NCI-H2171 treated with DMSO at 0.1 percent for 48 hours (cell line): Measurements from ENCODE around the gene ATP11A.

Experiments used
- DNase-seq: peaks from one replicate; lab custom pipeline; 2025; lab: John Stamatoyannopoulos, UW

Gene ATP11A

DNA sequence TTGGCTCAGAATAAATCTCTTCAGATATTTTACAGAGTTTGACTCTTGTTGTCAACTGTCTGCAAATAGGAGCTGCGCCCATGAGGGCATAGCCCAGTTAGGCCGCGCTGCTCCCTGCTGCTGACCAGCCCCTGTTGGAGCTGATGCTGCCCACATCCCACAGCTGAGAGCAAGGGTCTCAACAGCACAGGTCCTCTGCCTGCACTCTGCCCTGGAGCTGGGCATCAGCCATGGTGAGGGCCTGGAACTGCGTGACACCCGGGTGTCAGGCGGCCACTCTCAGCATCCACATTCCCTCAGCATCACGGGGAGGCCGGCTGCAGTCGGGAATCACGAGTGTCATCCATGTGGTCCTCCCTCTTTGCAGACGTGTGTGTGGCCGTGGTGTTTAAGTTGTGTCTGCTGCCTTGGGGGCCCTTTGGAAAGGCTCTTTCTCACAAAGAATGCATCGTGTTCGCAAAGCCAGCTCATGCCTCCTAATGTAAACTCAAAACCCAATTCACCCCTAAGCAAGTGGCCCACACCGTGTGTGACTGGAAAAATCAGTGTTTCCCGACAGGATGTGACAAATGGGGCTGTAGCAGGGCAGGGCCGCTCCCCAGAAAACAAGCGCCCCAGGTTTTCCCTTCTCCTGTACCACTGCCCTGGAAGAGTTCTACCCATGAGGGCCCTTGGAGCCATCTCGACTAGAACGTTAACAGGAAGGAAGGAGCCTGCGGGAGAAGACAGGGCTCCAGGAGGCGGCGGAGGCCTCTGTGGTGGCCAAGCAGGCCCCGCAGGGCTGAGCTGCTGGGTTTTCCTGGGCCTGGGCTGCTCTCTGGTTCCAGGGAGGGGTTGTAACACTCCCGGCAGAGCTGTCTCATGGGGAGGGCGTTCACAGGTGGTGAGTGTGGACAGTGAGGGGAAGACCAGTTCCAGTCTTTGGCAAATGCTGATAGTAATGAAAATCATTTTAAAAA, 20.3 kb downstream of the ATP11A start:
- DNase-seq = no peak

DNA sequence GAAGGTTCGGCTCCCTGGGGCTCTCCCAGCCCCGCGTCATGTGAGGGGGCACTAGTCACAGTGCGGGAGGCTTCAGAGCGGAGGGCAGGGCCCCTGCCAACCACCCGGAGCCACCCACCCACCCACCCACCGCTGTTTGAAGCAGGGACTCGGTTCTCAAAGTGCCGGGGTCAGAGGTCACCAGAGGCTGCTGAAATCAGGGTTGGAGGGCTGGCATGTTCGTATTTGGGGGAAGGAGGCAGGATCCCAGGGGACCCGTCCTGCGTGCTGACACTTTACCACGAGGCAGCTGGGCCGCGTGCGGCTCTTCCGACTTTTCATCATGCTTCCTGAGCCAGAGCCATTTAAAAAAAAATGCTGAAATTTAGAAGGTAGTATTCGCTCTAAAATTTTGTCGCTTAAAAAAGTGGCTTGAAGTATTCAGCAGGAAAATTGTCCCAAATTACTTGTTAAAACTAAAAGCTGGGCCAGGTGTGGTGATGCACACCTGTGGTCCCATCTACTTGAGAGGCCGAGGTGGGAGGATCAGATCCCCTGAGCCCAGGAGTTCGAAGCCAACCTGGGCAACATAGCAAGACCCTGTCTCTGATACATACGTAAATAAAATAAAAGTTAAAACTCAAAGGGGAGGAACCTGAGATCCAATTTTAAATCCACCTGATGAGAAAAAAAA, 21.2 kb downstream of the ATP11A start:
- no peak for DNase-seq

DNA sequence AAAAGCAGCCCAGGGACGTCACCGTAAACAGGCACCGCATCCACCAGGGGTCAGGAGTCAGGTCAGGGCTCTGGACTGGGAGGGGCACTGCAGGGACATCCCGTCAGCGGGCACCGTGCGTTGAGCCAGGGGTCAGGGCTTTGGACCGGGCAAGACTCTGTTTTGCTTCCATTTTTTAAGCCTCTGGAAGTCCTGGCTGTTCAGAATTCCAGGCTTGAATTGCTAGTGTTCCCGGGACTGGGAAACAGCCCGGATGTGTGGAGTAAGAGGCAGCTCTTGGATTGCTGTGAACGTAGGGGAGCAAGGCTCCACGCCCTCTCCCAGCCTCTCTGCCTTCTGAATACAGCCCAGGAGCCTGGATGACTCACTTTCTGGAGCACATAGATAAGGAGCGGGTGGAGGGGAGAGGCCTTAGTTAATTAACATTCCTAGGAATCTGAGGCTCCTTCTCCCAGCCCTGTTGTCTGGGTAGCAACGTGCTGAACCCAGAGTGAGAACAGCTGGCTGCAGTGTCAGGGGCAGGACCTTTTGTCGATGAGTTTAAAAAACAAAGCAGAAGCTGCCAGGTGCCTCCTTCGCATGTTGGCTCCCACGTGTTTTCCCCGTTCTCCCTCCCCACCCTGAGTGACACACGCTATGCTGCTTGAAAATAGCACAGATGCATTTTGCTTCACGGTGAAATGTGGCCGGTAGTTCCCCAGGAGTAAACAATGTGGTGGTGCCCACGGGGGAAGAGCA, 21.9 kb downstream of the ATP11A start:
- peak; percentile 92 for DNase-seq

DNA sequence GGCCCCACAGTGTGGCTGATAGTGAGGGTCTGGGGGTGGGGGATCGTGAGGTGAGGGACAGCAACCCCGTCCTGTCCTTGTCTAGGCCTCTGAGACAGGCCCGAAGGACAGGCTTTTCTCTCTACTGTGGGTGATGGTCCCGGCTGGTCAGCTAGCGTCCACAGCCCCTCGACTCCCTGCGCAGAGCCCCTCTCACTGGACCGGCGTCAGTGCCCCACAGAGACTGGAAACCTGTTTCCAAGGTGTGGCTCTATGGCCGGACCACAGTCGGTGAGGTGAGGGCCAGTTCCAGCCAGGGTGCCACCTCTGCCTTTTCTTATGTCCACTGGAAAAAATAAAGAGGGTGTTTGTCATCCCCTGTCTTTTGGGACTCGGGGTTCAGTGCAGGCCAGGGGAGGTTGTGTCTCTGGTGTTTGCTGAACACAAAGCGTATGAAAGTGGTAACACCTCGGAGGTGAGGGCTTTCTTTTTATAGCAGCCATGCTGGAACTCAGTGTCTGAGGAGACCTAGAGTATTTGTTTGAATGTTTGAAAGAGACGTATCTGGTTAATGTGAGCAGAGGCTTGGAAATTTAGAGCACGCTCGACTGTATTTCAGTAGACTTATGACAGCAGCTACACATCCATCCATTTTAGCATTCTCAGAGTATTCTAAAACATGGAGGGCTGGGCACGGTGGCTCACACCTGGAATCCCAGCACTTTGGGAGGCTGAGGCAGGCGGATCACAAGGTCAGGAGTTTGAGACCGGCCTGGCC, 22.8 kb downstream of the ATP11A start:
- no peak for DNase-seq

DNA sequence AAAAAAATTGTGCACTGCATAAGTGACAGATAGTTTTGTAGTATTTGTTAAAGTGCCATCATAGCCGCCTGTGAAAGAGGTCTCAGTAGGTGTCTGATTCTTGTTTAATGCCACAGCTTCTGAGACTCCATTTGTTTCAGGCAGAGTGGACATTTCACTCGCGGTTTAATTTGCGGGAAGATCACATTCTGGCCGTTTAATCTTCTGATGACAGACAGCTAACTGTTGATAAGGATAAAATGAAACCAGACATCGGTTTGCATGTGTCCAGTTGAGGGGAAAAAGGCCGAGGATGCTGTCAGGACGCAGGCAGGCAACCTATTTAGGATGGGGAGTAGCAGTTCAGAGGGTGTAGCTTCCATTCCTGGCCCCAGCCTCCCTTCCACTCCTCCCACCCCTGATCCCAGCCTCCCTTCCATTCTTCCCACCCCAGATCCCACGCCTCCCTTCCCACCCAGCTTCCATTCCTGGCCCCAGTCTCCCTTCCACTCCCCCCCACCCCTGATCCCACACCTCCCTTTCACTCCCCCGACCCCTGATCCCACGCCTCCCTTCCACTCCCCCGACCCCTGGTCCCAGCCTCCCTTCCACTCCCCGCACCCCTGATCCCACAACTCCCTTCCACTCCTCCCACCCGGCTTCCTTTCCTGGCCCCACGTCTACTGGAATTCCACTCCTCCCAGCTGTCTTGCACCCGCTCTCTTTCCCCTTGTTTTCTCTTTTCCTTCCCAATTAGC, 23.8 kb downstream of the ATP11A start:
- DNase-seq = no peak

DNA sequence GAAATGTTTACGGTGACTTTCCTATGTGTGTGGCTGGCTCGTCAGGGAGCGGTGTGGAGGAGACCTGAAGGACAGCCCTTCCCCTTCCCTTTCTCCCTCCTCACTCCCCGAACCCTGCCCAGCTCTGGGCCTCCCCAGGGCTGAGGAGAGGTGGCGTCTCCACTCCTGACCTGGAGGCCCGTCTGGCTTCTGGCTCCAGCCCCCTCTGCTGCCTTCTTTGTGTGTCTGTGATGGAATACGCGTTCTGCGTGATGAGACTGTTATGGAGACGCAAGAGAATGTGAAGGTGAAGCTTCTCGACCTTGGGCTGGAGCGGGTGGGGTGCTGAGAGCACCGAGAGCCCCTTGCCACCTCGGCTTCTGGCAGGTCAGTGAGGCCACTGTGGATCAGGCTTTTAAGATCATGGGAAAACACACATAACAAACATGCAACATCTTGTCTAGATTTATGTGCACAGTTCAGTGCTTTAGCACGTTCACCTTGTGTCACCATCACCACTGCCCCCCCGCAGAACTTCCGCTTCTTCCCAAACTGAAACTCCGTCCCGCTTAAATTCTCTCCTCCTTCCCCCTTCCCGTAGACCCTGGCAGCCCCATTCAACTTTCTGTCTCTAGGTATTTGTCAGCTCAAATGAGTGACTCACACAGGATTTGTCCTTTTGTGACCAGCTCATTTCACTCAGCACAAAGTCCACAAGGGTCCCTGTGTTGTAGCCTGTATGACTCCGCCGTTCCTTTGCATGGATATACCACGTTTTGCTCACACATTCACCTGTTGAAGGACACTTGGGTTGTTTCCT, 24.7 kb downstream of the ATP11A start:
- DNase-seq = no peak

DNA sequence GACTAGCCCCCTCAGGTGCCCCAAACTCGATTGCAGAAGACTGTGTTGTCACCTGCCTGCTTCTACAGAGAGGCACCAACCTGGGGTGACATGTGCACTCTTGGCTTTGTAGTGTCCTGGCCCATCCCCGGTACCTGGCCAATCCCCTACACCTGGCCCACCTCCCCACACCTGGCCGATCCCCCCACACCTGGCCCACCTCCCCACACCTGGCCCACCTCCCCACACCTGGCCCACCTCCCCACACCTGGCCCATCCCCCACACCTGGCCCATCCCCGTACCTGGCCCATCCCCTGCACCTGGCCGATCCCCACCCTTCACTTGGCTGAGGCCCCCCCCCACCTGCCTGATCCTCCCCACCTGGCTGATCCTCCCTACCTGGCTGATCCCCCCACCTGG, 25.4 kb downstream of the ATP11A start:
- no peak for DNase-seq

DNA sequence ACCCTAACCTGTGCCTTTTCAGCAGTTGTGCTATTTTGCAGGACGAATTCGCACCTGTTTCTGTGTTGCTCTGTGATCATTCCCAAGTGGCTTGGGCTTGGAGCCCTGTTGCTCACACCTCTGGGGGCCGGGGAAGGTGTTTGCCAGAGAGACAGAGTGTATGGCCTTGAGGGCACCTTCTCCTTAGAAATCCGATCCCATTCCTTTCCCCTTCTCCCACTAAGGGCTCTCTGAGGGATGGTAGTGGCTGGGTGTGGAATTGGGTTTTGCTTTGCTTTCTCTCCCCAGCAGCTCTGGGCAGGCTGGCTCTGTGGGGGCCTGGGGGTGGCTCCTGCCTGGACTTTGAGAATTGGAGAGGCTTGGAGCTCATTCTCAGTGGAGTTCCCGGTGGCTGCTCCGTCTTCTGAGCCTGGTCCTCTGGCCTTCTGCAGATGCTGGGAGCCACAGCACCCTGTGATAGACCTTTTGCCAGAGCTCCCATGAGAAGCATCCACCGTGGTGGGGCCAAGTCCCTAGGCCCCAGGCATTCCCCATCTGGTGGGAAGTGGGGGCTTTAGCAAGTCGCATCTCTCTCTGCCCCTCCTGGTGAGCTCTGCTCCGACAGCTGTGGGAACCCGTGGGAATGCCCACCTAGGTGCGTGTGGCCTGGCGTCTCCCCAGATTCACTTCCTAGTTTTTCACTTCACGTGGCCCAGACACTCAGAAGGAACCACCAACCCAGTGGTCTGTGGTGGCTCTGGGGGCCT, 26.1 kb downstream of the ATP11A start:
- peak; percentile 6 for DNase-seq

DNA sequence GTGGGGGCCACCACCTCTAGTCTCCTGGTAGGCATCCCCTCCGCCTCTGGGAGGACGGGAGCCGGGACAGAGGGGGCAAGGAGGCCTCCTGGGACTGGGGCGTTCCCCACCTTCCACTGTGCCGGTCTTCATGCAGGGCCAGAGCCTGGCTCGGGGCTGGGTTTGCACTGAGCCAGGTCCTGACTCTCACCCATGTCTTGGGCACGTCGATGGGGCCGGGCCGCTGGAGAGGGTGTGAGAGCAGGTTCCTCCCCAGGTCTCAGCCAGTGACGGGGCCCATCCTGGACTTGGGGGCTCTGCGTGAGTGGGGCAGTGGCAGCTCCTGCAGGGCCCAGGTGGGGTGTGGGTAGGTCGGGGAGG, 26.6 kb downstream of the ATP11A start:
- no peak for DNase-seq

DNA sequence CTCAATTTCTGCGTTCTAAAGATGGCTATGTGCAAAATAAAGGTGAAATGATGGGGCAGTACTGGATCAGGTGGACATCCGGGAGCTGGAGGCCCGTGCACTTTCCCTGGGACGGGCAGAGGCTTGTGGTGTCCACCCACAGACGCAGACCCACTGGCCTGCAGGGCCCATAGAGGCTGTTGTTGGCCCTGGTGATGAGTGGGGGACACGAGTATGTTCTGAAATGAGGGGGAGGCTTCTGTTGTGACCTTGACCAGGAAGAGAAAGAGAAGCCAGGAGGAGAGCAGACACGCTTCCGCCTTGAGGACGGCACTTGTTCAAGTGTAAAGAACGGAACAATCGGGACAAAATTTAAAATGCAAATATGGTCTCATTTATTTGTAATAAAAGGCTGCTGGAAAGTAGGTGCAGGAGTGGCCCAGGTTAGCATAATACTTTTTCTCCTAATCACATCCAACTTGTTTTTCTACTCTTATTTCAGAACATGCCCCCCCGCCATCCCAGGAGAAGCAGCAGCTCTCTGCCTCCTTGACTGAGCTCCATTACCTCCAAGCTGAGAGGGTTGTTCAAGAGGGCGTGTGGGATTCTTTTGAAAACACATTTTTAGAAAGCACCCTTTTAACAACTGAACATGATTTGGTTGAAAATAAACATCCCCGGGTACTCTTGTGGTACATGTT, 27.1 kb downstream of the ATP11A start:
- no peak for DNase-seq

DNA sequence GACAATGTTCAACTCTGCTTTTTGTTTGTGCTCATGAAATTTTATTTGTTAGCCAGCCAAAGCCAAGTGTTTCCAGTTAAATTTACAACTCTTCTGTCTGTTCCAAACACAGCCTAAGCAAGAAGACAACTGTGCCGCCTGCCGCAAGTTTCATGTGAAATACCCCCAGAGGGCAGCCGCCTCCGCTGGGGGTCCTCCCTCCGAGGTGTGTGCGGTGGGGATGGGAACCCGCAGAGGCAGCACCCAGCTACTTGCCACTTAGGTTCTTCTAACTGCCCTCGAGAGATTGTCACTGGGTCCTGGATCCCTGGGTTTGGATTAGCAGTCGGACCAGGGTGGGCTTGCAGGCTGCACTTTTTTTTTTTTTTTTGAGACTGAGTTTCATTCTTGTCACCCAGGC, 28.5 kb downstream of the ATP11A start:
- DNase-seq = no peak

DNA sequence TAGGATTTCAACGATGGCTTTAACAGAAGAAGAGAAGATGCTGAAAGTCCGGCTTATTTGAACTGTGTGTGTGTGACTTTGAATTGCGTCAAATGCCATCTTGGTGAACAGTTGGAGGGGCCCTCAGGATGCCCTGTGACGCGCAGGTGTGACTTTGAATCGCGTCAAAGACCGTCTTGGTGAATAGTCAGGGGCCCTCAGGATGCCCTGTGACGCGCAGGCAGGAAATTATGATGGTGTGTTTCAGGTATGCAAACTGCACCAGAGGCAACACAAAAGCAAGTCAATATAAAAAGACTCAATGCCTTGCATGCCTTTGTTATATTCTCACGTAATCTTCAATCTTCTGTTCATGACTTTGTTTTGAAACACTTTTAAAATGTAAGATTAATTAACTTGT, 29.2 kb downstream of the ATP11A start:
- no peak for DNase-seq

DNA sequence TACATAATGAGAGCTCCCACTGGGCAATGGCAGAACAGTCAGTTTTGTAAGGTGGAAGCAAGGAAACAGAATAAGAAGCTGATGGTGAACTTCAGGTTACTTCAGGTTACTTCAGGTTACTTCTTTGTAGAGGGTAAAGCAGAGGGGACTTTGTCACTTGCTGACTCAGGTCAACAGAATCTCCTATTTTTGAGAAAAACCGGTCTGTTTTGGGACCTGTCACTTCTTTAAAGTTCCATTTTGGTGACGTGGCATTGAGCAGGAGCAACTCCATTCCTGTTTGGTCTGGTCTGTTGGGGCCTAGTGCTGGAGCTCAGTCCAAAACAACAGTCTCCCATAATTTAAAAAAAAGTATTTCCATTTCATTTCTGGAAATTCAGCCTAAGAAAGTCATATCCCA, 29.7 kb downstream of the ATP11A start:
- no peak for DNase-seq

DNA sequence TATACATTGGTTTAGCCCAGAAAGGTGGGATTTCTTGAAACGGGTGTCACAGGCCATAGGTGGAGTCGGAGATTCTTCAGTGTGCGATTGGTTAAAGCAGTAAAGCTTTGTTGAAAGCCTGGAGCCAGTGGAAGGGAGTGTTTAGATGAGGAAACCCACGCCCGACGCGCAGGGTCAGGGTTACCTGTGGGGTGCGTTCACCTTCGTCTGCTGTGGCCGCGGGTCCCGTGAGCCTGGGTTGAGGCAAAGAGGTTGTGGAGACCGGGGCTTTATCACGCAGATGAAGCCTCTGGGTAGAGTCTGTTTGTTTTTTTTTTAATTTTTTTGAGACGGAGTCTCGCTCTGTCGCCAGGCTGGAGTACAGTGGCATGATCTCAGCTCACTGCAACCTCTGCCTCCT, 30.4 kb downstream of the ATP11A start:
- no peak for DNase-seq

DNA sequence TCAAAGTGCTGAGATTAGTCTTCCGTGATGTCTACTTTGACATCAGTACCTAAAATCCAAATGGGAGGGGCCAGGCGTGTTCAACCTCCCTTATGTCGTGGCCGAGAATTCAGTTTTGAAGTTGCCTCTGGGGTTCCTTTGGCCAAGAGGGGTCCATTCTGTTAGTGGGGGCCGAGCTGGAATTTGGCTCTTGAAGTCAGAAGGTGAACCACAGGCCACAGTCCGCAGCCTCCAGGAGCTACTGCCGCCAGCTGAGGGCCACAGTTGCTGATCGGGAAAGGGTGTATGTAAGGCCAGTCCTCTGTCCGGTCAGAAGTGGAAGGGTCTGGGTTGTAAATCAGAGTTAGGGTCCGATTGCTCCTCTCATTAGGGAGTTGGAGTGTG, 31.0 kb downstream of the ATP11A start:
- DNase-seq = no peak

DNA sequence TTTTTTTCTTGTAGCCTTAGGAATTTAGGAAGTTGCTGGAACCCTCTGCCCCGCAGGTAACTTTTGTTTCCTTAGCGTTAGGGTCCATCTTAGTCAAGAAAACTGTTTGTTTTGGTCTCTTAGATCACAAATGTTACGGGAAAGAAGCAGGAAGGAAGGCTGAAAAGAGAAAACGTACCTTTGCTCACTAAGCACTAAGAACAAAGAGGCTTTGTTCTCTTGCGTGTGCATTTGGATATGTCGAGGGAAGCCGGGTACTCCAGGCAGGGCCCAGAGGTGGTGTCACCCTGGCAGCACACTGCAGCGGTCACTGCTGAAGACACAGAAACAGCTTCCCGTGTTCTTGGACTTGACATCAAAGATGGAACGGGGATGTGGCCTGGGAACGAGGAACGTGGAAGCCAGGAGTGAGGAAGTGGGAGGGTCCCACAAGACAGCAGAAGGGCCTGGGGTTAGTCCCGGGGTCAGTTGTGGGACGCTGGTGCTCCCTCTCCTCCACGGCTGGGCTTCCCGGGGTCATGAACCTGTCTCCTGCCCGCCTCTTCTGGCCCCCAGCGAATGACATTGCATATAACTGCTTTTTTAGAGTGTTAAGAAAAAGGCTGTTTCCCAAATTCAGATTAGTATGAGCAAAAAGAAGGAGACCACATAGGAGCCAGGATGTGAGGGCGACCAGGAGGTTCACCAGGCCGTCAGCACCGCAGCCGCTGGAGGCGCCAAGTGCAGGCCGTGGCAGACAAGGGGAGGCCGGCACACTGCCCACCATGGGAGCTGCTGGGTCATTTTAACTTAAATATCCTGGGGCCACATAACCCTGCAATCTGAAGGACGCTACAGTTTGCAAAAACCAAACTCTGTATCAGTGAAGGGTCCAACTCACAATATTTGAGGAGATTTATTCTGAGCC, 31.6 kb downstream of the ATP11A start:
- no peak for DNase-seq

DNA sequence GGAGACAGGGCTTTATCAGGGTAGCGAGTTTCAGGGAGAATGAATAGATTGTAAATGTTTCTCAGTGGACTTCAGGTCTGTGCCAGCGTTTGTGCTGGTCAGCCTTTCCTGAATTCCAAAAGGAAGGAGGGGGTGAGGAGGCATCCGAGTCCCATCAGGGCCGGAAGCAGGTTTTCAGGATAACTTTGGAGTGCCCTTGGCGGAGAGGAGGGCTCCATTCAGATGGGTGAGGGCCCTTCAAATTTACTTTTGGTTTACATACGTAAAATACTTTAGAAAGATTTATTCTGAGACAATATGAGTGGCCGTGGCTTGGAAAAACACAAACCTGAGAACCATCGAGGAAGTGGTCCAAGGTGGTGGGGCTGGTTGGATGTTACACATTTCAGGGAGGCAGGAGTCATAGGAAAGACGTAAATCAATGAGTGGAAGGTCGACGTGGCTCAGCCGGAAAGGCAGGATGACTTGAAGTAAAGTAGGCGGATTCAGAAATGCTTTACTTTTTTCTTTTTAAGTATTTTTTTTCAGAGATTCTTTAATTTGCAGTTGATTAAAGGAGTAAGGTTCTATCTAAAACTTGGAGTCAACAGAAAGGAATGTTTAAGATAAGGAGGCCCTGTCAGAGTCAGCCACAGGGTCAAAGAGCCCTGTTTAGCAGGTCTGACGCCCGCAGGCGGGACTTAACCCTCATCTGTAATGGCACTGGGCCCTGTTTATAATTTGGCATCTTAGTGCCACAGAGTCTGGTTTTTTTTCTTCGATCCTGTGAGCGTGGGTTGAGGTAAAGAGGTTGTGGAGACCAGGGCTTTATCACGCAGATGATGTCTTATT, 32.8 kb downstream of the ATP11A start:
- DNase-seq = peak; percentile 26
